A549 treated with AZD9567 at 1 μM for 4 hours (cell line): ENCODE results near the gene ESR2. TPM values are rescaled to one million over a fixed set of nuclear protein-coding genes. Genes with fewer than 3 reads are reported as not detected.

Source experiments
- total RNA-seq: library from RNA; stranded (reverse); fragments of 200-300 nt; extraction: Qiagen RNA extraction; gene quantifications from 5 replicates; pipeline ENCODE4 v1.2.3, GENCODE V29; 2022; ENCODE audit not compliant: insufficient read depth

Gene ESR2
- 0.01 to 0.06 TPM in 2 of 5 replicates, not detected in the others for total RNA-seq

GRCh38 chr14:64293976-64294671, at the start of gene ESR2:
Gene ESR2 (minus strand): TSS chr14:64294371. CDS start chr14:64282985, 11,386 bp downstream.

Other genes with a start within 250 kb of the ESR2 start
- 103 to 130 TPM (median 111 TPM) in 5 replicates for gene MTHFD1, start 94.0 kb upstream of the ESR2 start, total RNA-seq
- 0.26 to 0.42 TPM (median 0.39 TPM) in 5 replicates for gene AKAP5, start 171.1 kb upstream of the ESR2 start, total RNA-seq
- gene ZBTB25, start 209.5 kb upstream of the ESR2 start, total RNA-seq, result 5.0 to 8.2 TPM (median 5.6 TPM) in 5 replicates
- 19.4 to 28.1 TPM (median 21.3 TPM) in 5 replicates for gene ZBTB1, start 210.4 kb upstream of the ESR2 start, total RNA-seq
- gene HSPA2, start 246.4 kb upstream of the ESR2 start, total RNA-seq, result 28.4 to 47.2 TPM (median 36.0 TPM) in 5 replicates